ENCODE data around the gene DNHD1. TPM values are rescaled to one million over a fixed set of nuclear protein-coding genes. Genes with fewer than 3 reads are reported as not detected.

DNHD1 gene
- total and polyA plus RNA-seq, 9 of the 15 experiments (the other 6 are each of a cell fraction or from before 2014, with no cell fraction given): 0.82 to 9.7 (median 3.8) TPM

GRCh38 chr11:6458352-6459098 is 38.6 kb upstream of the DNHD1 start:
- FAIRE-seq (no peak), DNase-seq (ENCODE audit: extremely low read depth in 1 of 4, low spot score in 3 of 4) (no peak), ATAC-seq (no peak)
- H3K36me3 ChIP-seq (ENCODE audit: control insufficient read depth, insufficient read depth, low read length): no peaks in the 10 kb centered on the region
- H3K9me3 ChIP-seq (replicated peaks; ENCODE audit: control insufficient read depth, insufficient read depth, low read depth, low read length): no peaks in the 10 kb centered on the region
- no peaks in the 10 kb centered on the region for H3K79me2 ChIP-seq (ENCODE audit: control insufficient read depth, insufficient read depth, low read length)
- WGBS (ENCODE audit: insufficient coverage, low coverage, missing lambda C conversion rate): 14% methylated on average over 2 of the region's 2 CpGs
- no peak overlapping the region for H2AFZ ChIP-seq (ENCODE audit: low read depth, low read length)
- H3K27me3 ChIP-seq (ENCODE audit: control insufficient read depth in 2 of 2, insufficient read depth in 2 of 2, low read length in 2 of 2): no peaks in the 10 kb centered on the region
- no peak overlapping the region for H3K9ac ChIP-seq (ENCODE audit: insufficient read depth in 1 of 2, low read depth in 2 of 2, low read length in 2 of 2)
- POLR2A ChIA-PET: interaction anchor here (0.9 to 1.1 kb wide), 2 partner anchors 20 to 69 kb away, joined by 3 read pairs; partner anchors contain the start of gene SMPD1
- no peaks in the 10 kb centered on the region for H4K20me1 ChIP-seq (replicated peaks; ENCODE audit: control insufficient read depth, insufficient read depth, low read length)
- CTCF ChIA-PET (ENCODE audit: low intra/inter-chr PET ratio): no interaction called here
- H3K27ac ChIP-seq (ENCODE audit: extremely low read depth, low read depth, low read length): no peak overlapping the region
- BruUV-seq (replicated peaks): no TSS peak
- no peaks in the 10 kb centered on the region for H3K9me1 ChIP-seq (ENCODE audit: control insufficient read depth, insufficient read depth, low read length)
- intact Hi-C loops (cut with micrococcal nuclease) (no loop called here), in situ Hi-C loops (cut with MboI) (no loop called here)
- H3K4me3 ChIP-seq: no peak overlapping the region
- H3K4me2 ChIP-seq (ENCODE audit: insufficient read depth, low read length): no peak overlapping the region
- H3K4me1 ChIP-seq (replicated peaks in 1 of 2; ENCODE audit: control insufficient read depth in 2 of 2, insufficient read depth in 2 of 2, low read length in 2 of 2): no peaks in the 10 kb centered on the region
- no peak for TF ChIP-seq CREB3L1 (IDR thresholded peaks at IDR 0.05; ENCODE audit: borderline replicate concordance, low read depth)
- TF ChIP-seq ID3 (CRISPR knock-in tag; IDR thresholded peaks at IDR 0.05): no peak
- no peak for TF ChIP-seq ID3 (tag; IDR thresholded peaks at IDR 0.05)
- no peak for TF ChIP-seq HDAC8 (tag; IDR thresholded peaks at IDR 0.05)
- no peak for TF ChIP-seq AFF4 (CRISPR knock-in tag; IDR thresholded peaks at IDR 0.05)
- TF ChIP-seq ZNF764 (CRISPR knock-in tag; IDR thresholded peaks at IDR 0.05; ENCODE audit: low read depth): no peak
- no peak for TF ChIP-seq IRF2 (CRISPR knock-in tag; IDR thresholded peaks at IDR 0.05)
- no peak for TF ChIP-seq ARNT (IDR thresholded peaks at IDR 0.05)
- no peak for TF ChIP-seq PHB2 (IDR thresholded peaks at IDR 0.05; ENCODE audit: low read depth)
- TF ChIP-seq TCF3 (CRISPR knock-in tag; IDR thresholded peaks at IDR 0.05): no peak
